CD4-positive, alpha-beta T cell treated with Interleukin-15 for 1 hour (primary cell): ENCODE data around the gene GRK5.

ENCODE experiments used
- DNase-seq: peaks from one replicate; pipeline ENCODE4 v3.0.0-alpha.2; 2020

The GRK5 gene

DNA sequence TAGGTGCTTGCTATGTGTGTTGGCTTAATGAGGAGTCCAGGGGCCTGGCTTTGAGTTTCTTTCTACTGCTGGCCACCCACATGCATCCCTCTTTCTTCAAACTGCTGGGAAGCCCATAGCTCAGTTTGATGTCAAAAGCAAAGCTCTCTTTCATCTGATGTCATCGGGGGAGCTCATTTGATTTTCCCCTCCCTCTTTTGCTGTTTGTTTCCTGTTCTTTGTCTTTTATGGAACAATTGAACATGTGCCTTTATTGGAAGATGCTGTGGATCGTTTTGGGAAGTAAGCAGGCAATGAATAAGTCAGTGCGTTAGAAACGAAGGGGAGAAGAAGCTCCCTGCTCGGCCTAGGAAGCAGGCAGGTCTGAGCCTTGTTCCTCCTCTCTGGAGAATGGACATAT lies 140.7 kb downstream of the GRK5 start:
- no peak for DNase-seq

- DNase-seq: no peak
Observed at GRCh38 chr10:119348516-119349240, 141.3 kb downstream of the GRK5 start.

- no peak for DNase-seq
Observed at GRCh38 chr10:119349341-119349740, 142.0 kb downstream of the GRK5 start.

GRCh38 chr10:119349937-119350501 lies 142.6 kb downstream of the GRK5 start:
- no peak for DNase-seq

DNA sequence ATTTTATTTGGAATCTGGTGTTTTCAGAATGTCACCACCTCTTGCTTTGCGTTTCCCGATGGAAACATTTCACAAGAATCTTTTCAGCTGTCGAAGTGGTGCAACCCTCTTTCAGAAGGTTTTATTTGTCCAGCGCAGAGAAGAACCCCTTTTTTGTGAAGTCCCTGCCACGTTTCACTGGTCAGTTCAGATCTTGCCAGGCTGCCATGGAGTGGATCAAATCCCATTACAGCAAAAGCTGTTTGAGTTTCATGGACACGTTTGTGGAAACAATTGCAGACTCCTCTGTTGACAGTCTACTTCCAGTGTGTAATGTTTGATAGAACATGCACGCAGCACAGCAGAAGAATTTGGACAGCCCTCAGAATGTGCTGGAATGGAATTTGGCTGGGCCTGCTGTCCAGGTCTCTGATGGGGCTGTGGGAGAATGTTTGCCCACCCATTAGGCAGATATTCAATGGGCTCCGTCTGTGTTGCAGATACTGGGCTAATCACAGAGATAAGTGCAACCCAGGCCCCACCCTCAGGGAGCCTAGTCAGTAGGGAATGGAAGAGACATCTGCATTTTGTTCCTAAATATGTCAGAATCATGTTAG lies 143.2 kb downstream of the GRK5 start:
- no peak for DNase-seq

GRCh38 chr10:119351189-119351588 lies 143.8 kb downstream of the GRK5 start:
- DNase-seq: no peak

DNA sequence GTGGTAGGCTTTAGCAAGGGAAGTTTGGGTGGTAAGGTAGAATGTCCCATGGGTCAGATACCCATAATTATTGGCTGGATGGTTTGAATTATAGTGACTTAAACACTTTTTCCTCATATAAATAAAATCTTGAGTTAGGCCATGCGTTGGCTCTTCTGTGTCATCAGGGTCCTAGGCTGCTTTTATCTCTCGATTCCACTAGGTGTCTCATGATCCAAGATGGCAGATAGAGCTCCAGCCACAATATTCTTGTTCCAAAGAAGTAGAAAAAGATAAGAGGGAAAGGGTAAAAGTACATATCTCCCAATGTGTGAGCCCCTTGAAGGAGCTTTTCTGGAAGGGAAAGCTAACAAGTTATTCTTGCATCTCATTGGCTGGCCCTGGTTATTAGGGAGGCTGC lies 144.7 kb downstream of the GRK5 start:
- DNase-seq: no peak

DNA sequence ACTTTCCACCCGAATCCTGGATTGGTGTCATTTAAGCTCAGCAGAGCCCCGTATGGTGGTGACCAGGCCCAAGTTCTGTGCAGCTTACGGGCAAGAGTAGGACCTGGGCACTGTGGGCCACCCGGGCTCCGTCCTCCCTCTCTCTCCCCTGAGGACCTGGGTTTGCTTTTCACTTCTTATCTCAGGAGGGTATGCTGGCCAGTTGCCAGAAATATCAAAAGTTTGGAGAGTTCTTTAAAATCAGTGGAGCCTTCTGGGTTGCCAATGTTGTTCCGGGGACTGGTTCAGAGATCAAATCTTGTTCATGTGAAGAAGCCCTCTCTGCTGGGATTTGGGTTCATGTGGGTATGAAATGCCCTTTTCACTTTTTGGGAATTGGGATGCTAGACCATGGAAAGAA lies 145.4 kb downstream of the GRK5 start:
- no peak for DNase-seq

- DNase-seq: no peak
Observed at GRCh38 chr10:119353421-119353820, 146.1 kb downstream of the GRK5 start.

- no peak for DNase-seq
Observed at GRCh38 chr10:119355930-119356329, 148.6 kb downstream of the GRK5 start.

GRCh38 chr10:119357412-119358151 lies 150.2 kb downstream of the GRK5 start:
- DNase-seq: no peak

- no peak for DNase-seq
Observed at GRCh38 chr10:119358152-119358512, 150.8 kb downstream of the GRK5 start.

DNA sequence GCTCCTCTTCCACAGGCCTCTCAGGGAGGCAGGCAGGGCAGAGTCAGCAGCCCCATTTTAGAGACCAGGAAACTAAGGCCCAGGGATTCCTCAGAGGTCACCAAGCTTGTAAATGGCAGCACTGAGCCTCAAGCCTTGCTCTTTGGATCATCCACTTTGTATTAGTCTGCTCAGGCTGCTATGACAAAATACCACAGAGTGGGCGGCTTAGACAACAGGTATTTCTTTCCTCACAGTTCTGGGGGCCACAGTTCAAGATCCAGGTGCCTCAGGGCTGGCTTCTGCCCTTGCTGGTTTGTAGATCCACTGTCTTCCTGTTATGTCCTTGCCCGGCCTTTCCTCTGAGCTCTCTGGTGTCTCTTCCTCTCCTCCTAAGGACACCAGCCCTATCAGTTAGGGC lies 151.2 kb downstream of the GRK5 start:
- no peak for DNase-seq

DNA sequence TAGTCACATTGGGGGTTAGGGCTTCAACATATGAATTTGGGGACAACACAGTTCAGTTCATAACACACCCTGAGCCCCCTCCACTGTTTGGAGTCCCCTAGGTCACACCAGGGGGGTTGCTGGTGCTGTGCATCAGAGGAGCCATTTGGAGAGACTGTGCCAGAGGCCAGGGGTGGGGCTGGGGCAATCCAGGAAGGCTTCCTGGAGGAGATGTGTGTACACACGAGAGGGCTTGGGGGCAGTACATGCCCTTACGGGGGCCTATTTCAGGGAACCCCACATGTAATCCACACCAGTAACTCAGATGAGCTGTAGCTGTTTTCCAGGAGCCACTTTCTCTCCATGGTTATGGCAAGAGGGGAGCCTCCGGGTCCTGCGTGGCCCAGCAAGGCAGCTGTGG lies 151.7 kb downstream of the GRK5 start:
- no peak for DNase-seq

GRCh38 chr10:119360181-119360921 lies 153.0 kb downstream of the GRK5 start:
- no peak for DNase-seq

- no peak for DNase-seq
Observed at GRCh38 chr10:119361037-119361436, 153.7 kb downstream of the GRK5 start.

DNA sequence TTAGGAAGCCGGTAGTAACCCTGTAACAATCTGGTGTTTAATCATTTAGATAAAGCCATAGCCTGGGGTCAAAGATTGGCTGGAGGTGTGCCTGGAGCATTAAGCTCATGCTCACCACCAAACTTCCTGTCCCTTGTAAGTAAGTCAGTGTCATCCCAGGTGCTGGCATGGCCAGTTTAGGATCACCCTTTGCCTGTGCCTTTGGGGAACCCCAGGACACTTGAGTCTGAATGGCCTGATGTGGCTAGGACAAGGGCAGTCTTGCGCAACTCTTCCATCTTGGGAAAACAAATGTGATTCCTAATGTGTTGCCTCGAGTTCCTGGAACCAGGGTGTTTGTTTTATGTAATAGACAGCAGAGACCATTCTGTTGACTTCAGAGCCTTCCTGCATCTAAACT lies 154.8 kb downstream of the GRK5 start:
- no peak for DNase-seq

DNA sequence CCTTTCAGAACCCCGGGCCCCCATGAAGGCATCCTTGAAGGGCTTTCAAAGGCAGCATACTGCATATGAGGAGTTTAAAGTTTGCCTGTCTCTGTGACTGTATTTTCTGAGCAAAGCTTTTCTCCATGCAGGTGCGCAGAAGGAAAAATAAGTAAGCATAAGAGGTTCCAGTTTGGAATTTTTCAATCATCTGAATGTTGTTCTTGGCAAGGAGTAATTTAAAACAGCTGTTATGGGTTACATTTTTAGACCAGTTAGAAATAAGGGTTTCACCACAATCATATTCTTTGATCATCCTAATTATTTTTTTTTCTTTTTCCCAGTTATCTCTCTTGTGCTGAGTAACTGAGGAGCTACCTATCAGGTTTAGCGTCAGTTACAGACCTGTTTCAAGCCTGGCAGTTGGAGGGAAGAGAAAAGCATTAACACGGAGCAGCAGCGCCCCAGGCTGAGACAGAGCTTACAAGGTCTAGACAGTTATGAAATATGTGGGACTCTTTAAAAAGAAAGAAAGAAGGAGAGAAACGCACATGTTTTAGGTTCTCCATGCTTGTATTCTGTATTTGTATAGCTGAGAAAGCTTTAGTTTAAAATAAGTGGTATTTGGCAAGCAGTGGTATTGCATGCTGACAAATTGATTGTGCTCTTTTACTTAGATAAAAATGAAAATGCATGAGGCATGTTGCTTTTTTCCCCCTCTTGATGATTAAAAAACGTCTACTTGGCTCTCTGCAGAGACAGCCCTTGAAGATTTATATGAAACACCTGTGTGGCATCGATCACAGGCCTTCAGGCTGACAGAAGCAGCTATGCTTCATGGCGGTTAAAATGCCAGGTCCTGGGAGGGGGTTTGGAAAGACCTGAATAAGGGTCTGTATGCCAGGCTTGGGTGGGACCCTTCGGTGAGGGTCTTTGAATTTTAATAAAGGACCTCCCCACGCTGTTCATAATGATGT lies 157.6 kb downstream of the GRK5 start:
- DNase-seq: no peak

- no peak for DNase-seq
Observed at GRCh38 chr10:119365773-119366599, 158.6 kb downstream of the GRK5 start.

GRCh38 chr10:119367841-119368549 lies 160.6 kb downstream of the GRK5 start:
- DNase-seq: no peak
